GM18505 (cell line): ENCODE results near the gene PRKCE.

Source experiments
- ATAC-seq: cut with Tn5 transposase; IDR thresholded peaks from one replicate; pipeline ENCODE4 v1.9.1; 2021; ENCODE audit not compliant: unreplicated experiment
- POLR2A ChIP-seq: IDR thresholded peaks from 4 replicates; pipeline ENCODE4 v1.6.1; 2011; ENCODE audit warnings: borderline replicate concordance; ENCODE audit not compliant: insufficient read depth, insufficient read length; ENCODE audit errors: extremely low read depth

The PRKCE gene

DNA sequence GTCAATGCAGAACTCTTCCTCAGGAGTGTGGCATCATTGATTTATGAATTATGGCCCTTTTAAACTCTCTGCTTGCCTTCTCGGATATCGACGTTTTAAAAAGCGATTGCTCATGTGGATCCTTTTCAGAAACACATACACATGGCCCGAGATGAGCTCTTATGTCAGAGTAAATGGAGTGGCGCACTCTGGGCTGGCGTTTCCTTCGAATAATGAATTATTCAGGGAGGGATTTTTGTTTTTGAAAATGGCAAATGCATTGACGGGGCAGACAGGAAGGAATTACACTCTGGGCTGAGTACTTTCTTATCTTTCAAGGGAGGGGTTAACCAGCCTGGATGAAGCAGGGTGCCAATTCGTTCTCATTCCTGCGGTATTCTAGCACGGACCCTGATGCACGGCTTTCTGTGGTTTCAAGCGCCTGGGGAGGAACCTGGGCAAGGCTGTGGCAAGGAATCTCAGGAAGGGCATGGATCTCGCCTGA lies 142.7 kb downstream of the PRKCE start:
- ATAC-seq, result no peak
- TF ChIP-seq POLR2A, result no peak

DNA sequence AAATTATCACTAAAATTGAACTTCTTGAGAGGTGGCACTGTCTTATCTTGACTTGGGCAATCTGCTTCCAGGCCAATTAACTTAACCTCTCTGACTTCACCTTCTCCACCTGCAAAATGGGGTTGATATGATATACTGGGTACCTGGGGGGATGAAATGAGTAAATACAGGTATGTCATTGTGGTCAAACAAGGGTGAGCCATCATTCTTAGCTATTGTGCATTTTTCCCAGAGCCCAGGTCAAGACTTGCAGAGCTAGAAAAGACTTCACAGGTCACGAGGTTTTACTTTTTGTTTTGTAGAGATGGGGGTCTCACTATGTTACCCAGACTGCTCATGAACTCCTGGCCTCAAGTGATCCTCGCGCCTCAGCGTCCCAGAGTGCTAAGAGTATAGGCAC lies 145.0 kb downstream of the PRKCE start:
- ATAC-seq, result no peak
- TF ChIP-seq POLR2A, result no peak

DNA sequence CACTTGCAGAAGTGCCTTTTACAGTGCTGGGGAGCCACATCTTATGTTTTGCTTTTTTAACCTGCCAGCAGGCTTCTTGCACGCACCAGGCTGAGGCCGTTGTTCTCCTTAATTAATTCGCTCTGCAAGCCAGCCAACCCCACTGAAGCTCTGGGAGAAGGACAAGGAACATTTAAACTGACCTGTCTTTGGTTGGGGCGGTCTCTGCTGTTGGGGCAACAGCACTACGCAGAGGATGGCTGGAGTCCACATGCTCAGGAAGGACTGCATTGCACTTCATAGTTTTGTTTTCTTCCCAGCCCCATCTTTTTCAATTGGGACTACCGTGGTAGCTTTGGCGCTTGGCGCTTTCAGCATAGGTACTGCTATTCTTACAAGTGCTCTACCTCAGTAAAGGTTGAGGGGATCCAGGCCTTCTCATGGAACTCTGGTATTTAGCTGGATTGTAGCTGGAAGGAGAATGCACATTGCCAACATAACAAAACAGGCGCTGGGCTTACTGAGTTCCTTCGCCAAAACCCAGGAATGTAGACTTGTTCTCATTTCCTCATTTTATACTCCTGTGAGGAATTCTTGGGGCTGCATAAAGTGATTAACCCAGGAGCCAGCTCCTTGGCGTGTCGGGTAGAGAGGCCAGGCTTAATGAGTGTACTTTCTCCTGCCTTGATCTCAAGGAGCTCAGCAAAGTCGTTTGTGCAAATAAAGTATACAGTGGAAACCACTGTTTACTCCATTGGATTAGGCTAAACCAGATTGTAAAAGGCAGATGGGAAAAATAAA lies 146.2 kb downstream of the PRKCE start:
- TF ChIP-seq POLR2A, result no peak
- no peak for ATAC-seq

DNA sequence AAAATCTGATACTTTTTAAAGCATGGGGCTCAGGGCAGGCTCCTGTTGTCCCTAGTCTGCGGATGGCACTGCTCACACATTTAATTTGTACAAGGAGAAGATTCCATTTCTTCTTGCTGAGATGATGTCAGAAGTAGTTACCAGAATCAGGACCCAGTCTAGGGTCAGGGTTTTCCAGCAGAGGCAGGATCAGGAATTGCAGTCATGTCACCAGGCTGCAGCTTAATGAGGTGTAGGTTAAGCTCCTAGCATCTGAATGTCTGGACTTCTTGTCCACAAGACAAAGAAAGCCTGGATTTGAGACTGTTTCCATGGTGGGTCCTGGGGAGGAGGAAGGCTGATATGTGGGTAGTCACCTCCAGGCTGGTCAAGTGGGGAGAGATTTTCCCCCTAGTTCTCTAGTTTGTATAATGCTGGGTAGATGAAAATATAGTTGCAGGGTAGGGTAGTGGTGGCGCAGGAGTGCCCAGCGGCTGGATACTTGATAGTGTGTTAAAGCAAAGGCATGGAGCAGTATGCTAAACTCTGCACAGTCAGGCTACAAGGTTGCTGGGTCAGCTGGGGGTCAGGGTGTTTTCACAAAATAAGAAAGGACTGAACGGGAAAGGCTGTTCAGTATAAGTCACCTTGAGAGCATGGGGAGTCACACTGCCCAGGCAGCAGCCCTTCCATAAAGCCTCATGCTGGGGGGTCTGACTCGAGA lies 148.4 kb downstream of the PRKCE start:
- no peak for TF ChIP-seq POLR2A
- no peak for ATAC-seq

- no peak for ATAC-seq
- no peak for TF ChIP-seq POLR2A
Measured at GRCh38 chr2:45802499-45803138, 151.1 kb downstream of the PRKCE start.

DNA sequence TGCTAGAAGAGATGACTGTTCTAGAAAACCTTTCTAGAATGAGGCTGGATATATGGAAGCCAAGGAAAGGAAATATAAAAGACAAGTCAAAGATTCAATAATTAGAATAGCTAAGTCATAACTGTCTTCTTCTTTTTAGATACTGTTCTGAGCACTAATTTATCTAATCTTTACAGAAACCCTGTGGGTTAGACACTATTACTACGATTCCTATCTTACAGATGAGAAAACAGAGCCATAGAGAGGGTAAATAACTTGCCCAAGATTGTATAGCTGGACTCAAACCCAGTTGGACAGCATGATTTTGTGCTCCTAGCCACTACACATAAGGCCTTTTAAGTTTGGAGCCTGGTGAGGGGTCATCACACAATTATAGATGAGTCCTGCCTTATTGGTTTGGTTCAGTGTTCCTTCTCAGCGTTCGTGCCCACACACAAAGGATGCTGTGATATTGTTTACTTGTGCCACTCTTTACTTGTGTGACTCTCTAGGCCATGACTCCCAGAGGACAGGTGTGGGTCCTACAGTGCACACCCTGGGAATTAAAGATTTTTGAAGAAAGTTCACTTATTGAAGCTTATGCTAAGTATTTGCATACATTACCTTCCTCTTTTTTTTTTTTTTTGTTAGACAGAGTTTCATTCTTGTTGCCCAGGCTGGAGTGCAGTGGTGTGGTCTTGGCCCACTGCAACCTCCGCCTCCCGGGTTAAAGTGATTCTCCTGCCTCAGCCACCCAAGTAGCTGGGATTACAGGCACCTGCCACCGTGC lies 153.7 kb downstream of the PRKCE start:
- no peak for TF ChIP-seq POLR2A
- no peak for ATAC-seq

DNA sequence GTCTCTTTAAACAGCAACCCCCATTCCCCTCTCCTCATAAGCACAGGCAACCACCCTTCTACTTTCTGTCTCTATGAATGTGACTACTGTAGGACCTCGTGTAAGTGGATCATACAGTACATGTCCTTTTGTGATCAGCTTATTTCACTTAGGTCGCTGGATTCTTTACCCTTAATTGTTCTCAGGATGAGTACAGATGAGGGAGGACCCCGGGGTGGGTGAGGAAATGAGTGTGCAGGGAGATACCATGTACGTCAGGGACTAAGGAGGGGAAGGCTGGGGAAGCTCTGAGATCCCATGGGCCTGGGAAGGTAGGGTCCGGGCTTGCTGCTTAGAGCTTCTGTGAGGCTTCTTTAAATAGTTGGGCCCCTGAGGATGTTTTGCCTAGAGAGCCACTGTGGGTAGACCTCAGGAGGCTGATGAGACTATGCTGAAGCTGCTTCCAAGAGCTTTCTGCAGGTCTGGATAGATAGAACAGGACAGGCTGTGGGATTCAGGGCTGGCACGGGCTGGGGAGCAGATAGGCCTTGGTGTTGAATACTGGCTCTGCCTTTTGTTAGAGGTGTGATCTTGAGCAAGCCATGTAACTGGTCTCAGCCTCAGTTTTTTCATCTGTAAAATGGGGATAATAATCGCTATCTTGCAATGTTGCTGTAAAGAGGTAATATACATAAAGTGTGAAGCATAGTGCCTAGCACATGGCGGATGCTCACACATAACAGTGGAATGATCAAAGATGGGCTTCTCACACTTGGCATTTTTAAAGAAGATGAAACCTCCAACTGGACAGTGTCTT lies 155.3 kb downstream of the PRKCE start:
- ATAC-seq, result no peak
- no peak for TF ChIP-seq POLR2A

DNA sequence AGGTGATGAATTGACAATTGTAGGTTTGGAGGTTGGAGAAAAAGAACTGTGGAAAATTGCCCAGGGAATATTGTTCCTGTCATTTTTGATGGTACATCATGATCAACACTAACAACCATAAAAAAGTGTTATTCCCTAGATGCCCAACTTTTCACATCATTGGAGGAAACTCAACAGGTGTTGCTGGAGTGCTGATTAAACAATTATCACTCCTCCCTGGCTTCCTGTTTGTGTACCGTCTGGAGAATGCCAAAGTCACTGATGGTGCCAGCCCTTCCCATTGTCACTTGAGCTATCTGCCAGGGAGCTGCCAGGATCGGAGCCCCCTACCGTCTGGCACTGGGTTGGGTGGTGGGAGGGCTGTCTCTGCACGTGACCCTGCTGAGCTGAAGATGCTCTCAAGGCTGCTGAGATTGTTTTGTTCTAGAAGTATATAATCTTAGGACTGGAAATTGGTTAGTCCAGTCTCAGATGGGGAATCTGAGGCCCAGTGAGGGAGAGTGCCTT lies 156.9 kb downstream of the PRKCE start:
- no peak for TF ChIP-seq POLR2A
- ATAC-seq, result no peak

DNA sequence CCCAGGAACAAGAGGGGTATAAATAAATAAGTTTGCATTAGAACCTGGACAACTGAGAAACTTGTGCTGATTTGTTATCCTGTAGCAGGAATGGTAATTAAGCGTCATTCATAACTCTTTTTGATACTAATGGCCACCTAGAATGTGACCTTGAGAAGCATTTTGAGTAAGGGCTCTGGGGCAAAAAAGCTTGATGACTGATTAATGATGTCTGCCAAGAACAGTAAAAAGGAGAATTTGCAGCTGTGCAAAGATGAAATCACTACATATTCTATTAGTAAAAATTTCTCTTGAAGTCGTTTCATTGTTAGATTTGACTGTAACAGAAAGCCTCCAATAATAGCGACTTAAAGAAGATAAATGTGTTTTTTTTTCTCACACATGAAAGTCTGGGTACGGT lies 157.7 kb downstream of the PRKCE start:
- TF ChIP-seq POLR2A, result no peak
- no peak for ATAC-seq

GRCh38 chr2:45812011-45812500 lies 160.6 kb downstream of the PRKCE start:
- TF ChIP-seq POLR2A, result no peak
- ATAC-seq, result no peak

DNA sequence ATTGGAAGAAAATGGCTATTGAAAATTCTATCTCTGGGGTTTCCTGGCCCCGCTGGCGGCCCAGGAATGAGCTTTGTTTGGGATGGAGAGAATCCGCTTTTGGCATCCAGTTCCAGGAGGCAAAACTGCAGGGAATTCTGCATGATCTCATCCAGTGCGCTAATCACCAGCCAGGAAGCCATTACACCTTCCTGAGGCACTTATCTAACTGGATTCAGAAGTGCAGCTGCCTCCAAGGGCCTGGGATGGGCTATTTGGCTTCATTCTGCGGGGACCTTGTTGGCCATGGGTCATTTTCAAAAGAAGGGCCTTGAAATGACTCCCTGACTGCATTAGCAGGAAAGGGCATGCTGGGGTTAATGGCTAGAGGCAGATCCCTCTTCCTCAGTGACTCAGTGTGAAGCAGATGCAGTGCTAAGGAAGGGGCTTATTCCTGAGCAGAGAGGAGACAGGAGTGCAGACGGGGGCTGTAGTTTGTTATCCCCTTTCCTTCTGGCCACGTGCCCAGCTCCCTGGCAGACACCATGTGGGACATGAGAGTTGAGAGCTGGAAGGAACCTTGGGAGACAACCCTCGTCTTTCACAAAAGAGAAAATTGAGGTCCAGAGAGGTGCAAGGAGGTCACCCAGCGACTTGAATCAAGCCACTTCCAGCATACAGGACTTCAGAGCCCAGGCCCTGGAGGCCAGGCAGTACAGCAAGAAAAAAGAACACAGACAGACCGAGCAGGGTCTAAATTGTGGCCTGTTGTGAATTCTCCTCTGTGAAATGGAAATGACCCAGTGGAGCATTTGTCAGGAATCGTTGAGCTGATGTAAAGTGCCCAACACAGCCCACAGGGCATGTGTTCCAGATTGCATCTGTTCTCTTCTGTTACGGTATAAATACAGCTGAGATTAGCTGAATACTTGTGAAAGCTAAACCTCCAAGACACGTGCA lies 161.8 kb downstream of the PRKCE start:
- ATAC-seq, result no peak
- TF ChIP-seq POLR2A, result no peak
